ENCODE data around the gene NF2. TPM values are rescaled to one million over a fixed set of nuclear protein-coding genes. Genes with fewer than 3 reads are reported as not detected.
A peak's percentile ranks its signal among the peaks of the same experiment; 100 is the strongest.

NF2 gene
- total RNA-seq, 6 experiments from 2014 or later = 9.6 to 24.8 (median 14.0) TPM

DNA sequence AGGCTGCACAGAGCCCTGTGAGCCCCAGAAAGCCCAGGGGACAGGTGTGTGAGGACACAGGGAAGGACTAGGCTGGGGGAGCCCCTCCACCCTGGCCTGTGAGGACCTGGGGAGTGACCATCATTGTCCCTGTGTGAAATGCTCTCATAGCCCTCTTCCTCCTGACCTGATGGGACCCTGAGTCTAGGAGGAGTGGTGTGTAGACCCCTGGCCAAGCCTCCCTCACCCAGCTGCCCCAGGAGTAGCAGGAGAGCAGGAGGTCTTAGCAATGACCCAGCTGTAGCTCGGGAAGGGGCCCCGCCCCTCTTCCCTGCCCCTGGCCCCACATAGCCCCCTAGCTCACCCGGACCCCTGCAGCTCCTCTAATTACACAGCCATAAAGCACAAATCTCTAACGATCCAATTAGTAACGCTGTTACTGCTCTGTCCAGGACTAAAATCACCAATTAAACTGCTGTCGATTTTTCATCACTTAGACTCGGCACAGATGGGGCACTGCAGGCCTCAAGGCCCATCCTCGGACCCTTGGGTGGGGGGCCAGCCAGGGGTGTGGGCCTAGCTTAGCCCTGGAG, 109.8 kb downstream of the NF2 start:
- 29% methylated on average over 4 of the region's 8 CpGs for WGBS (ENCODE audit: insufficient coverage, low coverage, low lambda C conversion rate, missing lambda C conversion rate)
- DNase-seq = no peak
- intact Hi-C loops (cut with DNase I) = no loop called here

DNA sequence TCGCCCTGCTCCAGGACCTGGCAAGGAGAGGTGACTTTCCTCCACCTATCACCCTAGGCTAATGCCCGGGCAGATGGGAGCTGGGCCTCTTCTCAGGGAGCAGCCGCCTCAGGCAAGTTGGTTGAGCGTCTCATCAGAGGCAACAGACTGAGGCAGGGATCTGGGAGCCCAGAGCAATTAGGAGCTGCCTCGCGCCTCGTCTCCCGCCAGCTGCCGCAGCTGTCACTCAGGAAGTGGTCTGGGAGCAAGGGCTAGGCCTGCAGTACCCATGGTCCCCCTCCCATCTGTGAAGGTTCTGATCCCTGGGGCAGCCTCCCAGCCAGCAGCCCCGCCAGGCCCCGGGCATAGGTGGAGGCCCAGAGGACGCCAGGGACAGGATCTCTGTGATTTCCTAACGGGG, 111.8 kb downstream of the NF2 start:
- Histone ChIP-seq H3K4me3 (no peak overlapping the region), H3K36me3 (no peaks in the 10 kb centered on the region), H3K9me3 (no peaks in the 10 kb centered on the region), H3K27ac (no peak overlapping the region), H3K27me3 (no peaks in the 10 kb centered on the region), H3K4me1 (no peaks in the 10 kb centered on the region)
- intact Hi-C loops (cut with DNase I) = no loop called here
- TF ChIP-seq, protein P1, sequence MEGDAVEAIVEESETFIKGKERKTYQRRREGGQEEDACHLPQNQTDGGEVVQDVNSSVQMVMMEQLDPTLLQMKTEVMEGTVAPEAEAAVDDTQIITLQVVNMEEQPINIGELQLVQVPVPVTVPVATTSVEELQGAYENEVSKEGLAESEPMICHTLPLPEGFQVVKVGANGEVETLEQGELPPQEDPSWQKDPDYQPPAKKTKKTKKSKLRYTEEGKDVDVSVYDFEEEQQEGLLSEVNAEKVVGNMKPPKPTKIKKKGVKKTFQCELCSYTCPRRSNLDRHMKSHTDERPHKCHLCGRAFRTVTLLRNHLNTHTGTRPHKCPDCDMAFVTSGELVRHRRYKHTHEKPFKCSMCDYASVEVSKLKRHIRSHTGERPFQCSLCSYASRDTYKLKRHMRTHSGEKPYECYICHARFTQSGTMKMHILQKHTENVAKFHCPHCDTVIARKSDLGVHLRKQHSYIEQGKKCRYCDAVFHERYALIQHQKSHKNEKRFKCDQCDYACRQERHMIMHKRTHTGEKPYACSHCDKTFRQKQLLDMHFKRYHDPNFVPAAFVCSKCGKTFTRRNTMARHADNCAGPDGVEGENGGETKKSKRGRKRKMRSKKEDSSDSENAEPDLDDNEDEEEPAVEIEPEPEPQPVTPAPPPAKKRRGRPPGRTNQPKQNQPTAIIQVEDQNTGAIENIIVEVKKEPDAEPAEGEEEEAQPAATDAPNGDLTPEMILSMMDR (IDR thresholded peaks at IDR 0.05) = no peak
- no peak for TF ChIP-seq POLR2A (IDR thresholded peaks at IDR 0.05)
- ATAC-seq (no peak), DNase-seq (no peak)
- 31% methylated on average over 1 of the region's 13 CpGs for WGBS (ENCODE audit: insufficient coverage, low coverage, low lambda C conversion rate, missing lambda C conversion rate)

More for the DNA sequence above, 109.8 kb downstream of the NF2 start:
- Histone ChIP-seq H3K36me3 (no peaks in the 10 kb centered on the region), H3K27me3 (no peaks in the 10 kb centered on the region), H3K4me1 (no peaks in the 10 kb centered on the region), H3K4me3 (no peak overlapping the region), H3K9me3 (no peaks in the 10 kb centered on the region), H3K27ac (no peak overlapping the region)
- no peak for TF ChIP-seq POLR2A (IDR thresholded peaks at IDR 0.05)
- TF ChIP-seq, protein P1 (IDR thresholded peaks at IDR 0.05) = no peak
- ATAC-seq = no peak

DNA sequence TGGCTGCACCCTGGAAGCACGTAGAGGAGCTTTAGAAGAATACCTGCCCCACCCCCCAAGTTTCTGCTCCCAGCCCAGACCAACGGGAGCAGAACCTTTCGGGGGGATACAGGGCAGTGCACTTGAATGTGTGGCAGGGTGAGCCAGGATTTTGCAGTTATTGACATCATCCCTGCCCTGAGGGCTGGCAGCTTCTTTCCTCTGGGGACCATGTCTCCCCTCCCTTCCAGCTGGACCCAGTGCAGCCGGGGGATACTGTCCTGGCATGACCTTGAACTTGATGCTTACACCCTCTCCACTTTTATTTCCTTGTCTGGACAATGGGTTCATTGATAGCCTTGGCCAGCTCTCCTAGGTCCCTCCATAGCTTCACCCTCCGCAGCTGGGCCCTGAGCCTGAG, 112.3 kb downstream of the NF2 start:
- ATAC-seq = no peak
- 51% methylated on average over 4 of the region's 5 CpGs for WGBS (ENCODE audit: insufficient coverage, low coverage, low lambda C conversion rate, missing lambda C conversion rate)

DNA sequence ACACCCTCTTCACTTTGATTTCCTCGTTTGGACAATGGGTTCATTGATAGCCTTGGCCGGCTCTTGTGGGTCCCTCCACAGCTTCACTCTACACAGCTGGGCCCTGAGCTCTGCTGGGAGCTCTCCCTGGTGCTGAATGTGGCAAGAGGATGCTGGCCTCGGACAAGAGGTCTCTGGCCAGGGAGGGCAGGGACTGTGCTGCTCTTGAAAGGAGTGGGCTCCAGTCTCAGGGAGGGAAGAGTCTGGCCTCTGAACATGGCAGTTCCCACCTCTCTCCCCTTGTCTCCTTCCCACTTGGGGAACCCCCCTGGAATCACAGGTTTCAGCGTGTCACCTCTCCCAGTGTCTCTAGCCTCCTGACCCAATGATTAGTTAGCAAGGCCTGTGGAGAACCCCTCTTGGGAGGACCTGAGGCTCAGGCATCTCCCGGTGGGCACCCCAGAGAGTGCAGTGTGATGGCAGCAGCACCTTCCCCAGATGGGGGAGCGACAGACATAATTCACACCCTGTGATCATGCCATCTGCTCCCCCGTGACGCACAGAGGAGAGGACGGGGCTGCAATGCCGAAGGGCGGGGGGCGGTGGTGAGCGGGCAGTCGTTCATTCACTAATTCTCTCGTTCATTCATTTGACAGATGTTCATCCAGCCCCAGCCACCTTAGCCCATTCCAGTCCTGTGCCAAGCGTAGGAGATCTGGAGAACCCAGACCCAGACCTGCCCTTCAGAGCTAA, 113.5 kb downstream of the NF2 start:
- H3K36me3 ChIP-seq = no peaks in the 10 kb centered on the region
- peak; percentile 57 to 69 (median 64) for DNase-seq
- TF ChIP-seq POLR2A (IDR thresholded peaks at IDR 0.05) = no peak
- TF ChIP-seq, protein P1 (IDR thresholded peaks at IDR 0.05) = no peak
- WGBS (ENCODE audit: insufficient coverage, low coverage, low lambda C conversion rate, missing lambda C conversion rate) = 60% methylated on average over 12 of the region's 16 CpGs
- H3K27me3 ChIP-seq = no peaks in the 10 kb centered on the region
- H3K9me3 ChIP-seq = no peaks in the 10 kb centered on the region
- peak; percentile 67 to 88 (median 78) for ATAC-seq
- H3K27ac ChIP-seq = no peak overlapping the region
- H3K4me3 ChIP-seq = no peak overlapping the region
- peaks cover 0 to 6% (median 0%) of the 10 kb centered on the region in 4 donors for H3K4me1 ChIP-seq
- intact Hi-C loops (cut with DNase I) = no loop called here

More for the DNA sequence above, 112.3 kb downstream of the NF2 start:
- Histone ChIP-seq H3K4me1 (peaks cover 0 to 4% (median 0%) of the 10 kb centered on the region in 4 donors), H3K27ac (no peak overlapping the region), H3K27me3 (no peaks in the 10 kb centered on the region), H3K36me3 (no peaks in the 10 kb centered on the region), H3K4me3 (no peak overlapping the region), H3K9me3 (no peaks in the 10 kb centered on the region)
- DNase-seq = no peak
- TF ChIP-seq, protein P1 (IDR thresholded peaks at IDR 0.05) = no peak
- TF ChIP-seq POLR2A (IDR thresholded peaks at IDR 0.05) = no peak
- intact Hi-C loops (cut with DNase I) = no loop called here

Data from right lobe of liver (tissue), 6 donors.